Stimulated activated CD8-positive, alpha-beta memory T cell treated with anti-CD3 and anti-CD28 coated beads, Interleukin-4, amount 100 ng/mL, for 1 hour (primary cell): ENCODE results near the gene GALNT12.

Source experiments
- DNase-seq, 2 donors: peaks; one replicate each; pipeline ENCODE4 v3.0.0-alpha.2; 2020; ENCODE audit warnings: low read depth in 2 of 2, low spot score in 1 of 2

GALNT12 gene

DNA sequence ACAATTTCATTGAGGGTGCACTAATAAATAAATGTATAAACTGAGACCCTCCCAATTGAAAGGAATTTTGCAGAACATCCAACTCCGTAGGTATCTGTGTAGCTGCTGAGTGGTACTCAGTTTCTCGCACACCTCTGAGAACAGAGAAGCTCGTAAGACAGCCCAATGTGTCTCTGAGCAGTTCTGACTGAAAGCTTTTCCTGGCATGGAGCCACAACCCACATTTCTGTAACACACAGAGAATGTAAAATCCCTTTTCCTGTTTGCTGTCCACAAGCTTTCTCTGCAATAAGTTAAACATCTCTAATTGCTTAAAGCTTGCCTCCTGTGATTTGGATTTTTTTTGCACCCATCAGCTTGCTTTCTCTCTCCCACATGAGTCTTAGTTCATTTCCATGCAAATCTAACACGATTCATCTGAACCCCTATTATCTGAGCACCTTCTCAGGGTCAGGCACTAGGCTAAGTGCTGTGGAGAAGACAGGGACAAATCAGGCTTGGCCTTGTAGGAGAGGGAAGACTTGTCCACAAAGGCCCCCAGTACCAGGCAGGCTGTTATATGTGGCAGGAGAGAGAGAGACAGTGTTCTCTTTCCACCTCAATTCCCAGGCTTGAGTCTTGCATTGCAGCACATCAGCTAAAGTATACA, 92.1 kb downstream of the GALNT12 start:
- DNase-seq = no peak
